Stomach (tissue), 9 donors: ENCODE measurements around the gene RADX. TPM values are rescaled to one million over a fixed set of nuclear protein-coding genes. Genes with fewer than 3 reads are reported as not detected.

Experiments
- DNase-seq, 2 donors: peaks; one replicate each; pipeline versions ENCODE4 v3.0.0 to v3.0.0-alpha.2; 2013 to 2019
- H3K27ac ChIP-seq, 5 donors: fragments of 200-600 bp in 4 of 5; sonication (generic) in 4 of 5; one replicate each; pipeline ENCODE4 v1.5.1; 2013 to 2019; ENCODE audit warnings: mild to moderate bottlenecking in 1 of 5, moderate library complexity in 1 of 5
- H3K27me3 ChIP-seq, 3 donors: fragments of 200-600 bp; sonication (generic); one replicate each; pipeline ENCODE4 v1.5.1; 2017 to 2019; ENCODE audit warnings: mixed run types in 1 of 3
- H3K36me3 ChIP-seq, 4 donors: fragments of 200-600 bp; sonication (generic); 1 replicate in 3 of 4; 2 replicates in 1 of 4; pipeline ENCODE4 v1.5.1; 2016 to 2019
- H3K4me1 ChIP-seq, 4 donors: fragments of 200-600 bp; sonication (generic); one replicate each; pipeline ENCODE4 v1.5.1; 2016 to 2019
- H3K4me3 ChIP-seq, 4 donors: fragments of 200-600 bp; sonication (generic) in 3 of 4; one replicate each; pipeline ENCODE4 v1.5.1; 2016 to 2019; ENCODE audit warnings: mild to moderate bottlenecking in 1 of 4
- H3K9me3 ChIP-seq, 4 donors: fragments of 200-600 bp; sonication (generic); one replicate each; pipeline ENCODE4 v1.5.1; 2016 to 2019
- EP300 ChIP-seq: sonication (generic); formaldehyde crosslinking; IDR thresholded peaks from one replicate; pipeline ENCODE4 v1.6.1; 2017; ENCODE audit warnings: antibody characterized with exemption
- POLR2A ChIP-seq, 4 donors: fragments of 450-650 bp; IDR thresholded peaks; one replicate each; pipeline ENCODE4 v1.6.1; 2016; ENCODE audit warnings: antibody characterized with exemption in 4 of 4, control low read depth in 2 of 4, mild to moderate bottlenecking in 1 of 4, moderate library complexity in 1 of 4
- POLR2AphosphoS5 ChIP-seq, 3 donors: sonication (generic); formaldehyde crosslinking; IDR thresholded peaks; one replicate each; pipeline ENCODE4 v1.6.1; 2016; ENCODE audit warnings: antibody characterized with exemption in 3 of 3
- WGBS, 5 donors: extraction: QIAGEN DNeasy Blood & Tissue Kit in 3 of 5; methylation state at CpG; one replicate each; pipeline versions ENCODE4 v1.1.5 to v1.1.7; 2013 to 2018; 5-methylcytosine and 5-hydroxymethylcytosine counted together
- intact Hi-C: fragments of 100-400 bp; cut with DNase I; formaldehyde crosslinking; loops from one replicate; pipeline ENCODE4 v1.15.1; 2023; ENCODE audit warnings: low total_unique reads
- polyA plus RNA-seq, 3 donors: library from polyadenylated mRNA; stranded (reverse); fragments of 200-250 nt; gene quantifications; one replicate each; pipeline ENCODE4 v1.2.3, GENCODE V29; 2013
- total RNA-seq, 5 donors: library from RNA; depleted of rRNA; stranded (reverse); fragments of >200 nt; gene quantifications; one replicate each; pipeline versions ENCODE4 v1.1.0 to v1.2.3, GENCODE V29; 2014 to 2016
- TF ChIP-seq, protein P1 (sequence below), 7 experiments: fragments of 450-650 bp in 4 of 7; fragments of 200-600 bp in 3 of 7; sonication (generic) in 3 of 7; IDR thresholded peaks; one replicate each; pipeline ENCODE4 v1.5.1; 2016 to 2019; ENCODE audit warnings: antibody characterized with exemption in 7 of 7, control low read depth in 2 of 7, mild to moderate bottlenecking in 1 of 7
- donor health status: healthy with polysubstance abuse.
- donor health status: Bipolar disorder and iron deficiency.
- donor health status: healthy.

The RADX gene
- total and polyA plus RNA-seq, 8 donors: 0.29 to 4.8 (median 1.6) TPM

- 28 to 47% (median 35%) methylated on average over 6 of the region's 6 CpGs for WGBS, 5 donors
- intact Hi-C loops: no loop called here
- H3K27ac ChIP-seq: no peak overlapping the region
- peak in 1 of 2 donors; percentile 50 for DNase-seq
- peaks cover 0 to 5% (median 0%) of the 10 kb centered on the region in 4 donors for H3K4me1 ChIP-seq
- H3K9me3 ChIP-seq: peaks cover 0 to 6% (median 0%) of the 10 kb centered on the region in 4 donors
- no peaks in the 10 kb centered on the region for H3K36me3 ChIP-seq
- no peak overlapping the region for H3K4me3 ChIP-seq
- TF ChIP-seq, protein P1, sequence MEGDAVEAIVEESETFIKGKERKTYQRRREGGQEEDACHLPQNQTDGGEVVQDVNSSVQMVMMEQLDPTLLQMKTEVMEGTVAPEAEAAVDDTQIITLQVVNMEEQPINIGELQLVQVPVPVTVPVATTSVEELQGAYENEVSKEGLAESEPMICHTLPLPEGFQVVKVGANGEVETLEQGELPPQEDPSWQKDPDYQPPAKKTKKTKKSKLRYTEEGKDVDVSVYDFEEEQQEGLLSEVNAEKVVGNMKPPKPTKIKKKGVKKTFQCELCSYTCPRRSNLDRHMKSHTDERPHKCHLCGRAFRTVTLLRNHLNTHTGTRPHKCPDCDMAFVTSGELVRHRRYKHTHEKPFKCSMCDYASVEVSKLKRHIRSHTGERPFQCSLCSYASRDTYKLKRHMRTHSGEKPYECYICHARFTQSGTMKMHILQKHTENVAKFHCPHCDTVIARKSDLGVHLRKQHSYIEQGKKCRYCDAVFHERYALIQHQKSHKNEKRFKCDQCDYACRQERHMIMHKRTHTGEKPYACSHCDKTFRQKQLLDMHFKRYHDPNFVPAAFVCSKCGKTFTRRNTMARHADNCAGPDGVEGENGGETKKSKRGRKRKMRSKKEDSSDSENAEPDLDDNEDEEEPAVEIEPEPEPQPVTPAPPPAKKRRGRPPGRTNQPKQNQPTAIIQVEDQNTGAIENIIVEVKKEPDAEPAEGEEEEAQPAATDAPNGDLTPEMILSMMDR (IDR thresholded peaks at IDR 0.05): no peak
- no peak for TF ChIP-seq POLR2A (IDR thresholded peaks at IDR 0.05)
- no peak for TF ChIP-seq POLR2AphosphoS5 (IDR thresholded peaks at IDR 0.05)
- TF ChIP-seq EP300: no peak
- H3K27me3 ChIP-seq: peaks cover 0 to 9% (median 0%) of the 10 kb centered on the region in 3 donors
These were observed 3.8 kb upstream of the RADX start for GRCh38 chrX:106608016-106608415.

GRCh38 chrX:106611317-106611678, 480 bp upstream of the RADX start:
- H3K4me1 ChIP-seq: peaks cover 0 to 6% (median 0%) of the 10 kb centered on the region in 4 donors
- peaks cover 0 to 9% (median 0%) of the 10 kb centered on the region in 3 donors for H3K27me3 ChIP-seq
- no peak for DNase-seq
- H3K4me3 ChIP-seq: peak overlapping the region; percentile 44 to 60 (median 54)
- TF ChIP-seq POLR2AphosphoS5 (IDR thresholded peaks at IDR 0.05) (no peak), POLR2A (IDR thresholded peaks at IDR 0.05) (no peak), EP300 (no peak)
- TF ChIP-seq, protein P1 (IDR thresholded peaks at IDR 0.05): no peak
- H3K36me3 ChIP-seq: no peaks in the 10 kb centered on the region
- intact Hi-C loops: no loop called here
- peak overlapping the region; percentile 19 to 51 (median 44) for H3K27ac ChIP-seq
- 0 to 44% (median 10%) methylated on average over 1 of the region's 1 CpG for WGBS, 5 donors
- peaks cover 0 to 6% (median 0%) of the 10 kb centered on the region in 4 donors for H3K9me3 ChIP-seq

DNA sequence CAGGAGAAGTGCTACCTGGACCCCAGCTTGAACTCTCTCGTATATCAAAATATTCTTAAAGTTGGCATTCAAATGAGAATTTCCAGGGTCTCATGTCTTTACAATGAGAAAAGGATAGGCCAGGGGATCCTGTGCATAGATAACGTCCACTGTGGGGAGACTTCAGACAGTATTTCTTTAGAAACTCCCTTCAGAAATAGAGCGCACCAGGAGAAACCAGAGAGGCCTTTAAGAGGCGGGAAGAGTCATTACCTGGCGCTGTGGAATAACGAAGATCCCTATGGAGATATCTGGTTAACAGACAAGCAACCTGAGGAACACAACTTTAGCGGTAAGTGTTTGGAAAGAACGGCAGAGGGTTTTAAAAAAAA, 600 bp downstream of the RADX start:
- H3K36me3 ChIP-seq: no peaks in the 10 kb centered on the region
- peaks cover 0 to 9% (median 0%) of the 10 kb centered on the region in 3 donors for H3K27me3 ChIP-seq
- peaks cover 0 to 6% (median 0%) of the 10 kb centered on the region in 4 donors for H3K9me3 ChIP-seq
- DNase-seq: peak in 1 of 2 donors; percentile 14
- TF ChIP-seq EP300 (no peak), POLR2A (IDR thresholded peaks at IDR 0.05) (no peak), POLR2AphosphoS5 (IDR thresholded peaks at IDR 0.05) (no peak)
- TF ChIP-seq, protein P1 (IDR thresholded peaks at IDR 0.05): no peak
- WGBS, 5 donors: 0 to 35% (median 6%) methylated on average over 8 of the region's 8 CpGs
- intact Hi-C loops: no loop called here
- peak overlapping the region in 4 of 5 donors; percentile 44 to 64 (median 48) for H3K27ac ChIP-seq
- H3K4me1 ChIP-seq: peaks cover 0 to 6% (median 0%) of the 10 kb centered on the region in 4 donors
- peak overlapping the region; percentile 44 to 60 (median 54) for H3K4me3 ChIP-seq

- intact Hi-C loops: no loop called here
- no peaks in the 10 kb centered on the region for H3K36me3 ChIP-seq
- peak overlapping the region in 2 of 4 donors; percentile 53 to 54 for H3K4me3 ChIP-seq
- WGBS, 5 donors: 24 to 36% (median 31%) methylated on average over 4 of the region's 4 CpGs
- peaks cover 0 to 6% (median 0%) of the 10 kb centered on the region in 4 donors for H3K9me3 ChIP-seq
- H3K27ac ChIP-seq: no peak overlapping the region
- peaks cover 0 to 6% (median 0%) of the 10 kb centered on the region in 4 donors for H3K4me1 ChIP-seq
- TF ChIP-seq POLR2A (IDR thresholded peaks at IDR 0.05) (no peak), POLR2AphosphoS5 (IDR thresholded peaks at IDR 0.05) (no peak), EP300 (no peak)
- TF ChIP-seq, protein P1 (IDR thresholded peaks at IDR 0.05): no peak
- H3K27me3 ChIP-seq: peaks cover 0 to 9% (median 0%) of the 10 kb centered on the region in 3 donors
- no peak for DNase-seq
These were observed 1.5 kb downstream of the RADX start for GRCh38 chrX:106613277-106613676.
